ENCODE data around the gene UBAP2. TPM values are rescaled to one million over a fixed set of nuclear protein-coding genes. Genes with fewer than 3 reads are reported as not detected.

The UBAP2 gene
- total RNA-seq, 1 experiment from 2014 or later = 60.8 TPM

GRCh38 chr9:34085581-34086500 lies 37.2 kb upstream of the UBAP2 start:
- Histone ChIP-seq H2AK5ac (ENCODE audit: insufficient read length, low read length) (no peak overlapping the region), H2BK12ac (ENCODE audit: insufficient read length, low read depth, low read length) (no peak overlapping the region), H3K56ac (ENCODE audit: insufficient read length, low read depth, low read length) (no peak overlapping the region), H3K9me3 (ENCODE audit: control insufficient read depth, low read depth, low read length) (no peaks in the 10 kb centered on the region), H3K4ac (ENCODE audit: low read depth, low read length) (no peak overlapping the region), H3K27ac (ENCODE audit: insufficient read length, low read depth, low read length) (no peak overlapping the region), H3K14ac (ENCODE audit: insufficient read depth, low read length) (no peak overlapping the region), H3K27me3 (ENCODE audit: insufficient read depth, low read length) (no peaks in the 10 kb centered on the region), H4K5ac (ENCODE audit: insufficient read length, low read depth, low read length) (no peak overlapping the region), H3K79me1 (ENCODE audit: insufficient read depth, low read depth, low read length, poor library complexity, severe bottlenecking) (no peaks in the 10 kb centered on the region), H3K18ac (ENCODE audit: insufficient read length, low read depth, low read length) (no peak overlapping the region), H3K23me2 (ENCODE audit: insufficient read length, low read depth, low read length, poor library complexity, severe bottlenecking) (no peaks in the 10 kb centered on the region), H3K79me2 (ENCODE audit: insufficient read depth, low read length) (no peaks in the 10 kb centered on the region), H2BK20ac (ENCODE audit: low read depth, low read length, poor library complexity, severe bottlenecking) (no peak overlapping the region), H4K20me1 (ENCODE audit: control insufficient read depth, insufficient read depth, insufficient read length) (peaks cover 6% of the 10 kb centered on the region), H3K23ac (ENCODE audit: insufficient read length, low read depth, low read length) (no peak overlapping the region), H3T11ph (ENCODE audit: low read length) (no peak overlapping the region), H2BK15ac (ENCODE audit: low read depth, low read length) (no peak overlapping the region), H4K91ac (ENCODE audit: insufficient read length, low read depth, low read length) (no peak overlapping the region), H4K8ac (replicated peaks; ENCODE audit: insufficient read length, low read depth, low read length) (no peak overlapping the region), H3K4me1 (ENCODE audit: insufficient read depth, low read length) (no peaks in the 10 kb centered on the region), H2BK120ac (ENCODE audit: low read depth, low read length, poor library complexity, severe bottlenecking) (no peak overlapping the region), H3K9ac (ENCODE audit: extremely low read depth, insufficient read length, low read length) (no peak overlapping the region), H3K4me2 (ENCODE audit: insufficient read depth, insufficient read length, low read length) (no peak overlapping the region), H2BK5ac (ENCODE audit: insufficient read length, low read length) (no peak overlapping the region), H2AFZ (ENCODE audit: low read length) (no peak overlapping the region)
- Mint-ChIP-seq H3K9me3 (no peaks in the 10 kb centered on the region), H3K36me3 (ENCODE audit: insufficient read depth in 1 of 3, low read depth in 3 of 3) (peaks cover 19 to 51% (median 48%) of the 10 kb centered on the region in 3 experiments; a peak in 6 of 7 replicates), H3K4me3 (no peak overlapping the region), H3K27me3 (ENCODE audit: low read depth) (no peaks in the 10 kb centered on the region), H3K27ac (peak overlapping the region in 2 of 3 experiments; percentile 26 to 42; a peak in 2 of 7 replicates), H3K4me1 (no peaks in the 10 kb centered on the region)
- TF ChIP-seq CTCF (conservative IDR thresholded peaks at IDR 0.05) = no peak
- WGBS (ENCODE audit: extremely low coverage, insufficient read length, low lambda C conversion rate) = no CpG with 5 or more reads among the region's 6 CpGs
- DNase-seq = no peak

All from H9 (cell line).